ENCODE measurements around the gene SRGN. TPM values are rescaled to one million over a fixed set of nuclear protein-coding genes. Genes with fewer than 3 reads are reported as not detected.

Gene SRGN
- polyA plus RNA-seq, 3 donors = 1,724 to 3,407 (median 1,859) TPM

- Histone ChIP-seq H3K36me3 (replicated peaks in 1 of 2; ENCODE audit: control insufficient read depth in 1 of 2, insufficient read depth in 2 of 2, low read length in 2 of 2) (no peaks in the 10 kb centered on the region), H3K4me2 (replicated peaks; ENCODE audit: extremely low read depth, low read length, poor library complexity, severe bottlenecking) (peak overlapping the region; percentile 91), H3K4me1 (ENCODE audit: control insufficient read depth in 1 of 2, insufficient read depth in 2 of 2, low read length in 2 of 2) (peaks cover 26 to 27% of the 10 kb centered on the region in 2 donors), H3K27me3 (ENCODE audit: control insufficient read depth in 2 of 2, insufficient read depth in 2 of 2, low read length in 2 of 2) (no peaks in the 10 kb centered on the region), H3K4me3 (replicated peaks in 1 of 3; ENCODE audit: low read depth in 2 of 3, low read length in 3 of 3) (peak overlapping the region; percentile 94 to 98 (median 97)), H3K79me2 (ENCODE audit: insufficient read depth, low read length) (peaks cover 58% of the 10 kb centered on the region), H3K27ac (ENCODE audit: low read depth in 1 of 2, low read length in 2 of 2) (peak overlapping the region; percentile 84 to 87), H3K9ac (ENCODE audit: insufficient read depth, low read length, poor library complexity, severe bottlenecking) (peak overlapping the region; percentile 90), H4K20me1 (ENCODE audit: insufficient read depth, low read length) (peaks cover 39% of the 10 kb centered on the region), H2AFZ (ENCODE audit: insufficient read depth, low read depth, low read length, poor library complexity, severe bottlenecking) (peak overlapping the region; percentile 64), H3K9me3 (replicated peaks in 1 of 2; ENCODE audit: control insufficient read depth in 1 of 2, insufficient read depth in 1 of 2, low read length in 2 of 2) (no peaks in the 10 kb centered on the region)
- no peak for TF ChIP-seq CTCF (IDR thresholded peaks at IDR 0.05)
- peak overlapping the region; percentile 87 to 88 for H3K4me3 Mint-ChIP-seq
- no peaks in the 10 kb centered on the region for H3K27me3 Mint-ChIP-seq (ENCODE audit: low read depth in 3 of 3)
- peaks cover 0 to 2% (median 0%) of the 10 kb centered on the region in 7 donors for H3K9me3 Mint-ChIP-seq
- under 1% methylated on average over 11 of the region's 26 CpGs for WGBS (ENCODE audit: insufficient coverage)
- H3K4me1 Mint-ChIP-seq = peaks cover 26% of the 10 kb centered on the region
- H3K27ac Mint-ChIP-seq = peak overlapping the region; percentile 88 to 97 (median 93)
- DNase-seq = peak; percentile 43 to 61 (median 58)
- intact Hi-C loops (cut with micrococcal nuclease) = loop anchor here in 1 of 2 donors (5.0 to 10.0 kb wide), 3 partner anchors 50 to 167 kb away; partner anchors contain the start of genes DDX21 and KIFBP
- H3K36me3 Mint-ChIP-seq = peaks cover 0 to 2% of the 10 kb centered on the region in 2 donors
These were observed 36.8 kb downstream of the SRGN start for GRCh38 chr10:69124563-69125268.

GRCh38 chr10:69125554-69125953, 37.7 kb downstream of the SRGN start:
- H3K9me3 ChIP-seq (replicated peaks in 1 of 2; ENCODE audit: control insufficient read depth in 1 of 2, insufficient read depth in 1 of 2, low read length in 2 of 2) = no peaks in the 10 kb centered on the region
- H3K4me3 ChIP-seq (replicated peaks in 1 of 3; ENCODE audit: low read depth in 2 of 3, low read length in 3 of 3) = peak overlapping the region in 1 of 3 experiments; percentile 94
- H3K4me1 ChIP-seq (ENCODE audit: control insufficient read depth in 1 of 2, insufficient read depth in 2 of 2, low read length in 2 of 2) = peaks cover 26 to 27% of the 10 kb centered on the region in 2 donors
- Mint-ChIP-seq H3K36me3 (peaks cover 0 to 2% of the 10 kb centered on the region in 2 donors), H3K4me3 (peak overlapping the region in 1 of 2 donors; percentile 88), H3K27ac (peak overlapping the region in 1 of 7 donors; percentile 97), H3K4me1 (peaks cover 29% of the 10 kb centered on the region), H3K27me3 (ENCODE audit: low read depth in 3 of 3) (no peaks in the 10 kb centered on the region), H3K9me3 (peaks cover 0 to 2% (median 0%) of the 10 kb centered on the region in 7 donors)
- peaks cover 66% of the 10 kb centered on the region for H3K79me2 ChIP-seq (ENCODE audit: insufficient read depth, low read length)
- no peaks in the 10 kb centered on the region for H3K36me3 ChIP-seq (replicated peaks in 1 of 2; ENCODE audit: control insufficient read depth in 1 of 2, insufficient read depth in 2 of 2, low read length in 2 of 2)
- H3K27ac ChIP-seq (ENCODE audit: low read depth in 1 of 2, low read length in 2 of 2) = no peak overlapping the region
- H3K4me2 ChIP-seq (replicated peaks; ENCODE audit: extremely low read depth, low read length, poor library complexity, severe bottlenecking) = peak overlapping the region; percentile 91
- H3K9ac ChIP-seq (ENCODE audit: insufficient read depth, low read length, poor library complexity, severe bottlenecking) = peak overlapping the region; percentile 90
- no peak overlapping the region for H2AFZ ChIP-seq (ENCODE audit: insufficient read depth, low read depth, low read length, poor library complexity, severe bottlenecking)
- no peak for TF ChIP-seq CTCF (IDR thresholded peaks at IDR 0.05)
- WGBS (ENCODE audit: insufficient coverage) = no CpG with 5 or more reads among the region's 1 CpG
- peaks cover 48% of the 10 kb centered on the region for H4K20me1 ChIP-seq (ENCODE audit: insufficient read depth, low read length)
- H3K27me3 ChIP-seq (ENCODE audit: control insufficient read depth in 2 of 2, insufficient read depth in 2 of 2, low read length in 2 of 2) = no peaks in the 10 kb centered on the region
- intact Hi-C loops (cut with micrococcal nuclease) = loop anchor here in 1 of 2 donors (10.0 kb wide), 2 partner anchors 49 to 141 kb away; partner anchors contain the start of gene KIFBP
- DNase-seq = no peak

Measured in CD14-positive monocyte (primary cell).